AG10803 (cell line): Measurements from ENCODE around the gene CRLF1.

Source experiments
- DNase-seq: peaks from one replicate; pipeline ENCODE4 v3.0.0; 2010; ENCODE audit warnings: low read depth
- H3K4me3 ChIP-seq: 2 replicates; pipeline ENCODE4 v1.5.1; 2011; ENCODE audit warnings: mild to moderate bottlenecking, low read length, control low read depth
- TF ChIP-seq, protein P1 (sequence below): conservative IDR thresholded peaks from 2 replicates; pipeline ENCODE4 v1.5.1; 2011; ENCODE audit warnings: mild to moderate bottlenecking, low read length, control low read depth, inconsistent platforms

CRLF1 gene

DNA sequence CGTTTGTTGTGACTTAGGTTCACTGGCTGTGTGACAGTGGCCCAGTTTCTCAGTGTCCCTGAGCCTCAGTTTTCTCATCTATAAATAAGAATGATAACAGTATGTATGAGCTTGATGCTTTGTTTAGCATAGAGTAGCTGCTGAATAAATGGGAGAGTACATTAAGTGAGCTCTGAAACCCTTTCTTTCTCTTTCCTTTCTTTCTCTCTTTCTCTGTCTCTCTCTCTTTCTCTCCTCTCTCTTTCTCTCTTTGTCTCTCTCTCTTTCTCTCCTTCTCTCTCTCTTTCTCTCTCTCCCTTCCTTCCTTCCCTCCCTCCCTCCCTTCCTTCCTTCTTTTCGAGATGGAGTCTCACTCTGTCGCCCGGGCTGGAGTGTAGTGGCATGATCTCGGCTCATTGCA lies 46.9 kb downstream of the CRLF1 start:
- H3K4me3 ChIP-seq, result no peak overlapping the region
- no peak for DNase-seq
- TF ChIP-seq, protein P1, sequence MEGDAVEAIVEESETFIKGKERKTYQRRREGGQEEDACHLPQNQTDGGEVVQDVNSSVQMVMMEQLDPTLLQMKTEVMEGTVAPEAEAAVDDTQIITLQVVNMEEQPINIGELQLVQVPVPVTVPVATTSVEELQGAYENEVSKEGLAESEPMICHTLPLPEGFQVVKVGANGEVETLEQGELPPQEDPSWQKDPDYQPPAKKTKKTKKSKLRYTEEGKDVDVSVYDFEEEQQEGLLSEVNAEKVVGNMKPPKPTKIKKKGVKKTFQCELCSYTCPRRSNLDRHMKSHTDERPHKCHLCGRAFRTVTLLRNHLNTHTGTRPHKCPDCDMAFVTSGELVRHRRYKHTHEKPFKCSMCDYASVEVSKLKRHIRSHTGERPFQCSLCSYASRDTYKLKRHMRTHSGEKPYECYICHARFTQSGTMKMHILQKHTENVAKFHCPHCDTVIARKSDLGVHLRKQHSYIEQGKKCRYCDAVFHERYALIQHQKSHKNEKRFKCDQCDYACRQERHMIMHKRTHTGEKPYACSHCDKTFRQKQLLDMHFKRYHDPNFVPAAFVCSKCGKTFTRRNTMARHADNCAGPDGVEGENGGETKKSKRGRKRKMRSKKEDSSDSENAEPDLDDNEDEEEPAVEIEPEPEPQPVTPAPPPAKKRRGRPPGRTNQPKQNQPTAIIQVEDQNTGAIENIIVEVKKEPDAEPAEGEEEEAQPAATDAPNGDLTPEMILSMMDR, result no peak

DNA sequence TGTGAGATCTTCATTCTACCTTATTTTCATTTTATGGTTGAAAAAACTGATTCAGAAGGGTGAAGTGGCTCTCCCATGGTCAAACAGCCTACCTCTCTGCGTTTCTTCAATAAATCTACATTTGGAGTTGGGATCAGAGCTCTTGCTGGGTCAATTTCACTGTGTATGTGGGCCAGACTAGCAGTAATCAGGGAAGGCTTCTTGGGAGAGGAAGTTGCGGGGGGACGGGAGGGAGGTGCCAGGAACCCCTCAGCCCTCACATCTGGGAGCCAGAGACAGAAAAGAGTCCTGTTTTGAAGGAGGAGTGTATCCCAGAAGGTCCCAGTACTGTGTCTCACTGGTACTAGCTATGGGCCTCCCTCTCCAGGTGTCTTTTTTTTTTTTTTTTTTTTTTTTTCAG lies 48.0 kb downstream of the CRLF1 start:
- peak overlapping the region; percentile 99 for H3K4me3 ChIP-seq
- TF ChIP-seq, protein P1, result no peak

DNA sequence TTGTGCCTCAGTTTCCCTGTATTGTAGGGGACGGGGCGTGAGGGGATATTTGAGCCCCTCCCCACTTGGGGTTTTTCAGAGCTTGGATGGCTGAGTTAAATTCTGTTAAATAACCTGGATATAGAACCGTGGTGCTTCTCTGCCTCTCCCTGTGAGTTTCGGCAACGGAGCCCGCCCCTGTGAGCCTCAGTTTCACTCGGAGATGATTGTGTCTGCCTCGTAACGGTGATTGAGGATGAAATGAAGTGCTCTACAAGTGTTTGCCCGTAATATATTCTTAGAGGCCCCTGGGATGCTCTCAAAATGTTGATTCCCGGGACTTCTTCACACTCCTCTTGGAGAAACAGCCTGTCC lies 48.4 kb downstream of the CRLF1 start:
- TF ChIP-seq, protein P1, result no peak
- H3K4me3 ChIP-seq, result peak overlapping the region; percentile 99
- no peak for DNase-seq

More for the DNA sequence above, 48.0 kb downstream of the CRLF1 start:
- no peak for DNase-seq

DNA sequence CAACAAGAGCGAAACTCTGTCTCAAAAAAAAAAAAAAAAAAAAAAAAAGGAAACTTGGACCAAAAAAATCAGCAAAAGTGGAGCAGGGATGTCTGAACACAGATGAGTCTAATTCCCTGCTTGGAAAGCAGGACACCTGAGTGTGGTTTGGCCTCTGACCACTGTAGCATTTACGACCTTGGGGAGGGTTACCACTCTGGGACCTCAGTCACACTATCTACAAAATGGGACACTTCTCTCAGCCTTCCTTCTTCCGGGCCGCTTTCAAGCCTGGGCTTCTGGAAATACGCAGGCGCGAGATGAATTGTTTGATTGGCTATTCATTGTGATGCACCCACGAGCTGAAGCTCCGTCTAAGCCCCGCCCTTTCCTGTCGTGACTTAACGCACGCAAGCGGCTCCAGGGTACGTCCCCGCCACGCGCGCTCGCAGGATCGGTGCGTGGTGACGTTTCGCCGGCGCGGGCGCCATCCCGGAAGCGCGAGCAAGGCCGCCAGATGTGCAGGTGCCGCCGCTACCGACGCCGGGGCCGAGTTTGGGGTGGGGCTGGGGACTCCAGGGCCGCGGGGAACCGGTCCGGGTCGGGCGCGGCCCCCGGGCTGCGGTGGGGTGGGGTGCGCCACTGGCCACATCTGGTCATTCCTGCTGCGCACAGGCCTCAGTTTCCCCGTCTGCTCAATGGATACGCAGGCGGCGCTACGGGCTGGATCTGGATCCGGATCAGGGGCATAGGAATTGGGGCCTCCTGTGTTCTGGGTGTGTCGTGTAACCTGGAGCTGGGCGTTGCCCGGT lies 49.0 kb downstream of the CRLF1 start, which contains the start of gene KXD1:
Gene KXD1, plus strand, starts transcription at position 460 of the 791 bp plus-strand sequence. CDS start 4,187 bp downstream, outside the sequence.
- TF ChIP-seq, protein P1, result no peak
- DNase-seq, result peak; percentile 99
- H3K4me3 ChIP-seq, result peak within 1 kb of the TSS; percentile 99

DNA sequence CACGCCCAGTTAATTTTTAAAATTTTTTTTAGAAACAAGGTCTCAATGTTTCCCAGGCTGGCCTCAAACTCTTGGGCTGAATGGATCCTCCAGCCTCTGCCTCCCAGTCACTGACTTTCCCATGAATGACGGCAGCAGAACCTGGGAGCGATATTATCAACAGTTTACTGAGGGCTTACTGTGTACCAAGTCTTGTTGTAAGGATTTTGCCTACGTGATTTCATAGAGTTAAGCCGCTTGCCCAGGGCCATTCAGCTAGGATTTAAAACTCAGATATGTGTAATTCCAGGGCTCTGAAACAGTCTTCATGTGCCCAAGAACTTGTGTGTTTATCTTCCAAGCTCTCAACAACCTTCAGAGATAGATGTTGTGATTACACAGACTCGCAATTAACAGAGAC lies 55.0 kb downstream of the CRLF1 start:
- DNase-seq, result no peak
- H3K4me3 ChIP-seq, result no peak overlapping the region
- TF ChIP-seq, protein P1, result no peak

DNA sequence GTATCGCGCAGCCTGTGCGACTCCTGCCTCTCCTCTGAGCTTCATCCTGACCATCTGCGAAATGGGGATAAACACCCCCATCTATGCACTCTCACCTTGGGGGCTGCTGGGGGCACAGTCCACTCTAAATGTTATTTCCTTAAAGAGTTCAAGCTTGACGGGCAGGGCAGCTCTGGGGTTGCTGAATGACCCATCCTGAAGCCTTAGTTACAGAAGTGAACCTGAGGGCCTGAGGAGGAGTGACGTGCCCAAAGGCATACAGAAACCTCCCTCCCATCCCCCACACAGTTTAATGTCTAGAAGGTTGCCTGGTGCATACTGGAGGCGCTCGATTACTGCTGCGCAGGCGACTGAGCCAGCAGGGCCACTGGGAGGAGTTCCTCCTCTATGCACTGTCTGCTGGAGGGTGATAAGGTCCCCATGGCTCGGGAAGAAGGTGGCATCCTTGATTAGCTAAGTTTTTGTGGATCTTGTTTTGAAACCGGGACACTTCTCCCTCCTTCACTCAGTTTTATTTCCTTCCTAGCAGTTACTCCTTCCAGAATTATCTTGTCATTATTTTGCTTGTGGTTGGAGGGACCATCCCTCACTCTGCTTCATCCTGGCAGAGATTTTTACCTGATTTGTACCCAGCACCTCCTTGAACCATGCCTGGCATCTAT lies 62.7 kb downstream of the CRLF1 start:
- TF ChIP-seq, protein P1, result peak; percentile 21; the same call in 1 of the 2 replicates
- H3K4me3 ChIP-seq, result peak overlapping the region; percentile 56
- DNase-seq, result peak; percentile 63
